NCI-H446 treated with DMSO at 0.1 percent for 48 hours (cell line): ENCODE data around the gene SUFU.

Experiments used
- DNase-seq: peaks from one replicate; lab custom pipeline; 2025; lab: John Stamatoyannopoulos, UW

Gene SUFU

DNA sequence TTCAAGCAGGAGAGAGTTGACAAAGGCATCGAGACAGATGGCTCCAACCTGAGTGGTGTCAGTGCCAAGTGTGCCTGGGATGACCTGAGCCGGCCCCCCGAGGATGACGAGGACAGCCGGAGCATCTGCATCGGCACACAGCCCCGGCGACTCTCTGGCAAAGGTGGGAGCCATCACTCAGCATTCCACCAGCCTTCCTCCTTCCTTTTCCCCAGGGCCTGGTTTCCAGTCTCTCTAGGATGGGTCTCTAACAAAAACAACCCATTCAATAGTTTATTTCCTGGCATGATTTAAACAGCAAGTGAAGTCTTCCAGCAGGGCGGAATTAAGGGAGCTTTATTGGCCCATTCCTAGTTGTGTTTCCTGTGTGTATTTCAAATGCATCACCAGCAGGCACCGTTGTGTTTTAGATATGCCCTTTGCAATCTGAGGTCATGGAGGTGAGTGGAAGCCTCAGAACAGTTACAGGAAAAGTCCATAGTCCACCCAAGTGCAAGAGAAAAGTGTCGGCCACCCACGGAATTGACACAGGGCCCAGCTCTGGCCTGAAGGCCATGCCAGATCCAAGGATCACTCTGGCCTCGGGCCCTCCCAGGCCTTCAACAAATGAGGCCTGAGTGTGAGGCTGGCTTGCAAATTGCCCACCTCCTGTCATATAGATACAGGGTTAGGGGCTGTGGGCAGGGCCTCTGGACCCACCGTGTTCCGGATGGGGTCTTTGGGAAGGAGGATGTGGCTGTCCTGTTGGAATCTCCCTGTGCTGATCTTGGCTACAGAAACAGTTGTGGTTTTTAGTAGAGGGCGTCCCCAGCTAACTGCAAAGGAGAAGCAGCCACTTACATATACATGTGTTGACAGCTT, 93.6 kb downstream of the SUFU start:
- DNase-seq: no peak

DNA sequence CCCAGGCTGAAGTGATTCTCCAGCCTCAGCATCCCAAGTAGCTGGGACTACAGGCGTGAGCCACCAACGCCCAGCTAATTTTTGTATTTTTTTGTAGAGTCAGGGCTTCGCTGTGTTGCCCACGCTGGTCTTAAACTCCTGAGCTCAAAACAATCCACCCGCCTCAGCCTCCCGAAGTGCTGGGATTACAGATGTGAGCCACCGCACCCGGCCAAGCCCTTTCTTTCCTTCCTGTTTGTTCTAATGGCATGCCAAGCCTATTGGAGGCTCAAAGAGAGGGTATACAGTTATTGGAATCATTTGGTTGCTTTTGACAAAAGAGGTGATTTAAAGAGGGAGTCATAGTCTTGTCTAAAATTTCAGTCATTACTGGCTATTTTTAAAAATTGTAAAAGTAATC, 94.5 kb downstream of the SUFU start:
- no peak for DNase-seq

DNA sequence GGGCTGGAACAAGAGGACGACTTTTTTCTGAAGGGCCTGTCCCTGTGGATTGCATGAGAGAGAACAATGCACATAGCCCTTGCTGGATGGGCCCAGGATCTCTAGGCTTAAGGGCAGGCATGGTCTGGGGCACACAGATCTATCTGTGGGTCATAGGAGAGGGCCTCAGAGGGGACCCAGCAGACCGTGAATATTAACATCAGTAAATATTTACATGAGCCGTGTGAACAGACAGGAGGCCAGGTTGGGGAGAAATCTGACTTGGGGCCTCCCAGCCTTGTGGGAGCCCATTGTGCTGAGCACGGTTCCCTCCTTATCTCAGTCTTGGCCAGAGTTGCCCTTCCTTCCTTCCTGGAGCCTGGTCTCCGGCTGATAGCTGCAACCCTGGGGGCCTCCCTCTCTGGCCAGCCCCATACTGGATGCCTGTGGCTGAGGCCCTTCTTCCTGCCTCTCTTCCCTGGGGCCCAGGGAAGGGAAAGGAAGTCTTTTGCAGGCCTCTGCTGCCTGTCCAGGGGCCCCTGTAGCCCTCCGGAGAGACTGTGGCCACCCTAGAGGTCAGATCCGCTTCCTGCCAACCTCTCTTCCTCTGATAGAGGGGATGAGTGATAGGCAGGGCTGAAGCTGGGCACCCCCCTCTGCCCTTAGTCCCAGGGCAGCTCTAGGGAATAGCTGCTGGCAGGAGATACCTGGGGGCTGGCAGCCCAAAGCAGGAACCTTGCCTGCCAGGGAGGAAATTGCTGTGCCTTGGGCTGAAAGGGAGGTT, 96.0 kb downstream of the SUFU start:
- no peak for DNase-seq

- DNase-seq: no peak
Observed at GRCh38 chr10:102600816-102601215, 97.0 kb downstream of the SUFU start.

DNA sequence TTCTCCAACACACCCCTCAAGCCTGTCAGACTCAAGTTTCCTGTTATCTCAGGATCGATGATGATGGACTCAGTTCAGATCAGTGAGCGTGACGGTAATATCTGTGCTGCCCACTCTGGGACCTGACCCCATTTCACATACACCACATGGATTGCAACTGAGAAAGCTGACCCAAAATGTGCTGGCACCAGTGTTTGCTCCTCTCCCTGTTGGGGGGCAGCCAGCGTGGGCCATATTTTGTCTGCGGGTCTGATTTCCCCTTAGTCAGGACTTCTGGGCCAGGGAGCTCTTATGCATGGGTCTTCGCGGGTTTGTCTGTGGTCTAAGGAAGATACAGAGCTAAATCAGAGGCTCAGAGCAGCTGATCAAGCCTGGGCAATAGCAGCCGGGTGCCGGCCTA, 97.9 kb downstream of the SUFU start:
- no peak for DNase-seq

GRCh38 chr10:102602272-102603045, 98.7 kb downstream of the SUFU start:
- DNase-seq: no peak

DNA sequence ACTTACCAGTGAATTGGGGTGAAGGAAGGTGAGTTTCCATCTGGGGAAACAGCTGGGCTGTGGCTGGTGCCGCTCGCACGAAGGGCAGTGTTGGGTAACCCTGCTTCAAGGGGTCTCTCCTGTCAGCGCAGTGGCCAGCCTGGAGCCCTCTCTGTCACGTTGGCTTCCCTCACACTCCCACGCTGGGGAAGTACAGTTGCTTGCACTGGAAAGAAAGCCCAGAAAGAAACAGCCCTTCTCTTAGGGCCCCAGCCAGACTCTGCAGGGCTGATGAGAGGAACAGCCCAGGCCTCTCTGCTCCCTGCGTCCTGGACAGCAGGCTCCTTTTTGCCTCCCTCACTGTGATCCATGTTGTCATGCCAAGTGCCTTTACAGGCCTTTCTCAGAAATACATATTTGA, 100.2 kb downstream of the SUFU start:
- no peak for DNase-seq

GRCh38 chr10:102604439-102604841, 100.7 kb downstream of the SUFU start:
- DNase-seq: no peak

- DNase-seq: no peak
Observed at GRCh38 chr10:102605712-102606111, 101.9 kb downstream of the SUFU start.

GRCh38 chr10:102608487-102608886, 104.7 kb downstream of the SUFU start:
- no peak for DNase-seq

DNA sequence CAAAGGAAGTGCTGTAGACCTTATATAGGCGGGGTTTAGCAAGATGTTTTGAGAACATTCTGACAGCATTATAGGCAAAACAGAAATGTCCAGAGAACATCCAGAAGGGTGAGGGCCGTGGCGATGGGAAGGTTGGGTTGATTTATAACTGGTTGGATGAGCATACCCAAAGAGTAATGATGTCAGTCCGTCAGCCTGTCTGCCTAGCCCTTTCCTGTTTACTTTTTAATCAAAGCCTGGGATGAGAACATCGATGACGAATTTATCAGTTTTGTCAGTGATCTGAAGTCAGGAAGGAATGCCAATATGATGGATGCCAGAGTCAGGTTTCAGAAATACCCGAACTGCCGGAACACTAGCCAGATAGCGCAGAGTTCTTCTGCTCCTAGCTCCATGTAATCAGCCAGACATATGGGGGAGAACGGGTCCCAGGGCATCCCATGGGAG, 106.7 kb downstream of the SUFU start:
- no peak for DNase-seq

GRCh38 chr10:102611514-102612087, 107.8 kb downstream of the SUFU start:
- DNase-seq: no peak

DNA sequence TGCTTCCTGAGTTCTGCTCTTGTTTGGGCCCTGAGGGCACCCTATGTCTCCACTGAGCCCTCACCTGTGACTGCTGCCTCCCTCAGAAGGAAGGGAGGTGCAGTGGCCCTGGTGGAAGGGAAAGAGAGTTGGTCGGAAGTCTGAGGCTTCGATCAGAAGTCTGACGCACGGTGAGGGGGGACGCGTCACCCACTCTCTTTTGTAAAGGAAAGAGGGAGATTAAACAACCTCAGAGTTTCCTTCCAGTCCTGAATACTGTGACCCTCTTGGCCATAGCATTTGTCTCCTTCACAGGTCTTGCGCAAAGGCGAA, 109.1 kb downstream of the SUFU start:
- no peak for DNase-seq

DNA sequence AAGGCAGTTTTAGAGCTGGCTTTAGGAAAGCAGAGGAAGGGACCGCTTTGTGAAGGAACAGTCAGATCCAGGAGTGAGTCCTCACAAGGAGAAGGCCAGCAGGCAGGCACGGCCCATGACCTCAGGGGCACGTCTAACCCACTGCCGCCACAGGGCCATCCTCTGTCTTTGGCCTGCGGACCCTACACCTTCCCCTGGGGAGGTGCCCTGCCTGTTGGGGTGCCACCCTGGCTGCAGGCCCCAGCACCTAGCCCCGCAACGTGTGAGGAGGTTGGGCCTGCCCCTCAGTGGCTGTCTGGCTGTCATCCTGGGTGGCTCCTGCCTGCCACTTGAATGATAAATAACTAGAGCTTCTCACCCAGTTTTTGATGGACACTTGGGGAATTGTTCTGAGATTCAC, 109.5 kb downstream of the SUFU start:
- DNase-seq: no peak

- DNase-seq: no peak
Observed at GRCh38 chr10:102613785-102614184, 110.0 kb downstream of the SUFU start.

DNA sequence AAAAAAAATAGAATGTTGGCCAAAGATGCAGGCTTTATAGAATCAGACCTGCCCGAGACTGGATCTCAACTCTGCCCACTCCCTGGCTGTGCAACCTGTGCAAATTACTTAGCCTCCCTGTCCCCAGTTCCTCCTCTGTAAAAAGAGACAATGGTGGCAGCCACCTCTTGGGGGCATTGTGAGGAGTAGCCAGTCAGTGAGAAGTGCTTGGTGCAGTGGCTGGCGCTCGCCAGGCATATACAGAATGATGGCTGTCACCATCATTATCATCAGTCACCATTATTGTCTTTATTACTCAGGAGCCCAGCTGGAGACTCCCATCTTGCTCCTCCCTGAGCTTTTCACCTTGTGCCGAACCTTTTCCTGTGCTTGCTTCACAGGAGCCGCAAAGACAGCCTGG, 111.1 kb downstream of the SUFU start:
- no peak for DNase-seq

- DNase-seq: no peak
Observed at GRCh38 chr10:102615361-102615760, 111.6 kb downstream of the SUFU start.

- DNase-seq: no peak
Observed at GRCh38 chr10:102616066-102616770, 112.4 kb downstream of the SUFU start.

DNA sequence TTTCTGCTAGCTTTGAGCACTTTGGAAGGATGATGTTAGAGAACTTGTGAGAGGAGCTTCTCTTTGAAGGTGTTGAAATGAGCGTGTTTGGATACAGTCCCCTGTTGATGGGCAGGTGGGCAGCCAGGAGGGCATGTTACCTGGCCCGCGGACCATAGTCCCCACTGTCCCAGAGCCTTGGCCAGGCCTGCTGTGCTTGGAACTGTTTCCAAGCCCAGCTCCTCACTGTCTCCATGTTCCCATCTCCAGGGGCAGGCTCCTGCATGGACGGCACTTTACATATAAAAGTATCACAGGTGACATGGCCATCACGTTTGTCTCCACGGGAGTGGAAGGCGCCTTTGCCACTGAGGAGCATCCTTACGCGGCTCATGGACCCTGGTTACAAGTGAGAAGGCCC, 113.3 kb downstream of the SUFU start:
- no peak for DNase-seq

- no peak for DNase-seq
Observed at GRCh38 chr10:102617816-102618215, 114.0 kb downstream of the SUFU start.

- no peak for DNase-seq
Observed at GRCh38 chr10:102619281-102619981, 115.7 kb downstream of the SUFU start.
